Measurements from ENCODE around the gene PPP2R2C.

The PPP2R2C gene

DNA sequence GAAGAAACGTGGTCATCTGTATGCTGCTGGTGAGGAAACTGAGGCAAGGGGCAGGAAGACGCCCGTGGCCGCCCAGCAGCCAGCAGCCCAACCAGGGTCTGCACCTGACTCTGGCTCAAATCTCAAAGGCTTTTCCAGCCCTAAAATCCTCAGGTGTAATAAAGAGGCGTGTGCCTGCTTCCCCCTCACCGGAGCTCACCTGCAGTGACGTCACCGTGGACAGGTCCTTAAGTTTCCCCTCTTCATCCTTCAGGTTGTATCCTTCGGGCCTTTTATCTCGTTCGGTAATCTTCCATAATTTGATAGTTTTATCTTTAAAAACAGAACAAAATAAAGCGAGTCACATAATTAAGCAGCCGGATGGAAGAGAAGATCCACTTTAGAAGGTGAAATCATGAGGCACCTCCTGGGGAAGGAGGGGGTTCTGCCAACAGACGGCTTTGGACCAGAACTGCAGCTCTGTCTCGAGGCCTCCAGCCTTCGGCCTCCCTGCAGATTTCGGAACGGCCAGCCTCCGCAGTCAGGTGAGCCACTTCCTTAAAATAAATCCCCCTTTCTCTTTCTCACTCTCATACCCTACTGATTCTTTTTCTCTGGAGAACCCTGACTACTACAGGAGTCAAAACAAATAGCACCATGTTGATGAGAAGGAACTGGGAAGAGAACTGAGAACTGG lies 96.7 kb downstream of the PPP2R2C start:
- DNase-seq = no peak

DNA sequence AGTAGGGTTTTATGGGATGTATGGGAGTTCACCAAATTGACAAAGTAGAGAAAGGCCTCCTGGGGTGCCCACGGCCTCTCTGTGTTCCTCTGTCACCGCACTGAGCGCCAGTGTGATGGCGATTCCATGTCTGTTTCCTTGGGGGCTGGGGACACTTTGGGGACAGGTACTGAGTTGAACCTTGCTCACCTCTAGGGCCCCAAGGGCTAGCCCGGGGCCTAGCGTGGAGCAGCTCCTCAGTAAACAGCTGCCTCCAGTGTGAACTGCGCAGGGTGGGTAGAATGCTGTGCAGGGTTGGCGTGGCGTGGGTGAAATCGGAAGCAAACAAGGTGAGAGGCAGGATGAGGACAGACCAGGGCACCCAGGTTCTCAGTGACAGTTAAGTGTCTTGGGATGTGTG lies 97.8 kb downstream of the PPP2R2C start:
- DNase-seq = no peak

DNA sequence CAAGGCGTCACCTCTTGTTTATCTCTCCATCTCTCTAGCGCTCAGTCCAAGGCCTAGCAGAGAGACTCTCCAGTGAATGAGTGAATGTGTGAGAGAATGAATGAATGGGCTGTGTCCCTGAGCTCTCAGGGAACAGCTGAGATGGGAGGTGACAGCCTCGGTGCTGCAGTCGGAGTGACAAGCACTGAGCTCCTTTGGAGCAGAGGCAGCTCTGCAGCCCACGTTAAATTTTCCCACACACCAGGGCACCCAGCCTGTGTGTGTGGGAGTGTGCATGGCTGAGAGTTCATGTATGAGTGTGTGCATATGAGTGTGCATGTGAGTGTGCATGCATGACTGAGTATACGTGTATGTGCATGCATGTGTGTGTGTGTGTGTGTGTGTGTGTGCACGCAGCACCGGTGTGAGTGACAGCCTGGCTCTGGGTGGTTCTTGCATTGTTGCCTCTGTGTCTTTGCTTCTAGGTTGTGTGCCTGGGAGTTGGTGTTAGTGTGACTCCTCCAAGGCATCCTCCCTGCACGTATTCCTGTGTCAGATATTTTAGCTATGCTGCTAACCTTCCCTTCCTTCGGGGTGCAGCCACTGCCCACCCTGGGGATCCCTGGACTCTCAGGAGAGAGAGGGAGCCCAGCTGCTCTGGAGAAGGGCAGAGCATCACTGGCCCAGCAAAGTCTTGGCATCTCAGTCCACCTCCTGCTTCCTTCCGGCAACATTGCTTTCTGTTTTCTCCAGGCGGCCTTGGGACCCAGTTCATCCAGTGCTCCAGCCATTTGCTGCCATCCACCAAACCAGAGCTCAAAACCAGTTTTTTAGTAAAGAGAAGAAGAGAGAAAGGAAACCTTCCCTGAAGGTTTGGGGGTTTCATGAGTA lies 98.6 kb downstream of the PPP2R2C start:
- no peak for DNase-seq

DNA sequence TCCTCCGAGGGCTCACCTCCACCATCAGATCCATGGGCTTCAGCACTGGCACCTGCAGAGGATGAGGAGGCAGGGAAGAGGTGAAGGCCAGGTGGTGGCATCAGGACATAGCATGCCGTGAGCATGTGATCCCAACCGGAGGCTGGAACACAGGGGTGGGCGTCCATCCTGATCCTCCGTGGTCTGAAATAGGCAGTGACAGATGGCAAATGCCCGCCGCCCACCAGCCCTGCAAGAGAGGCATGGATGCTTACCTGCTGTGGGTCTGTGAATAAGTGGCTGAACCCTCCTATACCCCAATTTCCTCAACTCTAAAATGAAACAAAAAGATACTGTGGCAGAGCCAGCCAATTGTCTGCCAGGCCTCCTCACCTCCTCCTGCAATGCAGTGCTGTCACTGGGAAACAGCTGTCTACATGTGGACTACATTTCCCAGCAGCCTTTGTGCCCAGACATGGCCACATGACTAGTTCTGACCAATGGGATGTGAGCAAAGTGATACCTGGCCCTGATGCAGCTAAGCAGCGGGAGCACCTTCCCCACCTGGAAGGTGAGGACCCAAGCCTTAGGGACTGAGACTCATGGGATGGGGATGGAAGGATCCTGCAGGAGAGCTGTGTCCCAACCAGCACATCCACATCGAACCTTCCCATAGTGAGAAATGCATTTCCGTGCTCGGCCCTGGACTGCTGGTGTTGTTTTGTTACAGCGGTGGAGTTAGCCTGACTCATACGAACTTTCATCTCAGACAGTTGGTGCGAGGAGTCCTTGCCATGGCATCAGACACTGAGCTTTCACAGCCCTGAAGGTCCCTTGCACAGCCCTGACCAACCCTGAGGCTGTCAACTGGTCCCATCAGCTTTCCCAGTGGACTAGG lies 99.5 kb downstream of the PPP2R2C start:
- DNase-seq = no peak

DNA sequence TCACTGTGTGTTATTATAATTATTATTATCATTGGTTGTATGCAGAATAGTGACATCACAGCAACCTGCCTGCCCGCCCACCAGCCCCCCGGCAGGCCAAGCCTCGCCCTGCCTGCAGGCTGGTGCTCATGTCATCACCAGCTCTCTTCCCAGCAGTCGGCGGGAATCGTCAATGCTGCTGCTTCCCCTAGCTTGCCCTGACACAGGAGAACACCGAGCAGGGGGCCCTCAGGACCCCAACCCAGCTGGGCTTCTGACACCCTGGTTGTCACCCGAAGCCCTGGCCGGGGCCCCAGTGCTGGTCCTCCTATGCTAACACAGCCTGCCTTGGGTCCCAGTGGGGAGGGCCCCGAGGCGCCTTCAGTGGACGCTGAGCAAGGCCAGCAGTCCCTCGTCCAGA lies 100.6 kb downstream of the PPP2R2C start:
- DNase-seq = no peak

DNA sequence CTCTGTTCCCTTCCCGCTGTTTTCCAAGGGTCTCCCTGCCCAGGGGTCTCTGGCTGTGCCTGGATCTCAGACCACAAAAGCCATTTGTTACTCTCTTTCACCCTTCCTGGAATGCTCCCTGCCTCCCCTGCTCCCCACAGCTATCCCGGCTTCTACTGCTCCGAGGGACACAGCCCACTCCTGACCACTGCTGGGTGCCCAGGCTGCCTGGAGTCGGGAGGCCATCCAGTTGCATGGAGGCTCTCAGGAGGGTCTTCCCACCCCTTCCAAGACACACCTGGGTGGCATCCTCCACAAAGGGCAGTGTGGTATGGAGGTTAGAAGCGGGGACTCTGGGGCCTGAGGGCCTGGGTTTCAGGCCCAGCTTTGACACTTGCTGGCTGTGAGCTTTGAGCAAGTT lies 101.1 kb downstream of the PPP2R2C start:
- no peak for DNase-seq

DNA sequence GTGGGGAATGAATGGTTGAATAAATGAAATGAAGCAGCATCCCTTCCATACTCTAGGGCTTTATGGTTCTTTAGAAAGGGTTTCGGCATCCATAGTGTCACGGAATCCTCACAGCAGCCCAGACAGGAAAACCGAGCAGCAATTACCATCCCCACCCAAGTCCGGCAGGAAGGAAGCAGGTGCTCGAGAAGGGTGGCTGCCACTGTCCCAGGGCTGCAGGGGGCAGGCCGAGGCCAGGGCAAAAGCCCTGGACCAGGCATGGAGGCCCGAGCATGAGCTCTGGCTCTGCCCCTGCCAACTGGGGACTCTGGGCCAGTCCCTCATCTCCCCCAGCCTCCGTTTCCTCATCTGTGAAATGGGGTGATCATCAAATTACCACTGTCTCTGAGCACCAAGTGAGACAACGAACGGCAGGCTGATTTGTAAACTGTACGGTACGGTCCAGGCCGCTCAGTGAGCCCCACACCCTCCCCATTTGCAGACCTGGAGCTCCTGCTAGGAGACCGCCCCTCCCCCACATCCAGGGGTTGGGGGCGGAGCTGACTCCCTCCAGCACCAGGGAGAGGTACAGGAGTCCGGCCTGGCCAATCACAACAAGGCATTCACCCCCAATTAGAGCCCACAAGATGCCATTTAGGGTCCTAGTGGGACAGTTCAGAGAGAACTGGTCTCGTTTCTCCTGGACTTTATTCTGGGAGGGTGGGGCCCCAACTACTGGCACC lies 102.3 kb downstream of the PPP2R2C start:
- DNase-seq = no peak

DNA sequence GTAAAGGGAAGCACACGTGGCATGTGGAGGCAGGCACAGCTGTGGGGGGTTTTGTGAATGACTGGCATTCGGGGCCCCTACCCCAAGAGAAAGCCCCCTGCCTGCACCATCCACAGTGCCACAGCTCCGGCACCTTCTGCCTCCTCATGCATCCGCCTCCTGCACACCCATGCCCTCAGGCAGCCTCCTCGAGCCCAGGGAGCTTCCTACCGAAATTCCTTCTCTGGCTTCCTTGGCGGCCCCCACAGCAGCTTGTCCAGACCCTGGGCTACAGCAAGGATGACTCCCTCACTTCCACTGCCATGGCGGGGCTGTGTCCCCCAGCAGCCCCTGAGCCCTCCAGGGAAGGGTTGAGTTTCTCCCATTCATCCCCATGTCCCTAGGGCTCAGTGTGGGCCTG lies 102.9 kb downstream of the PPP2R2C start:
- DNase-seq = no peak

DNA sequence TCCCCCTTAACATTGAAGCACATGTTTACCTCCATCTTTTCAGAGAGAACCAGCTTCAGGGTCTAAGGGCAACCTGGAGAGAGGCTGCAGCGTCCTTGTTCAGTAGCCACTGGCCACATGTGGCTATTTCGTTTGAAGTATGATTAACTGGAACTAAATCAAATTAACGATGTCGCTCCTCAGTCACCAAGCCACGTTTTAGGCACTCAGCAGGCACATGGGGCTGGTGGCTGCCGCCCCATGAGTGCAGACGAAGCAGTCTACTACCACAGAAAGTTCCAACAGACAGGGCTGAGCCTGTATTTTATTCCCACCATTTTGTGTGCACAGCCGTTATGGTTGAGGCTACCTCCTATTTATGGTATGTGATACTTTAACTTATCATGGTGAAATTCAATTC lies 103.4 kb downstream of the PPP2R2C start:
- DNase-seq = no peak

DNA sequence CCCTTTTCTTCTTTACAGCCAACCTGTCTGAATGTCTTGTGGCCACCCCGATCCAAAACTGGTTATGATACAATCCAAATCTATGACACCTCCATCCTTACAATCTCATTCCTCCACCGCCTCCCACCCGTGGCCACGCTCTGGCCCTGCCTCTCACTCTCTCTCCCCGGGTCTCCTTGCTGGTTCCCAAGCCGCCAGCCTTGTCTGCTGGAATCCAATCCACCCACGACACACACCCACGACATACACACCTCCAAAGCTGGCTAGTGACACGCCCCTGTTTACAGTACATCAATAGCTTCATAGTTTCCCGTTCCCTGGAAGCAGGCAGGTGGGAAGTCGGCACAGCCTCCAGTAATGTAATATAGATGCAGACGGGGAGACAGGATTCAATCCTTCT lies 103.8 kb downstream of the PPP2R2C start:
- DNase-seq = no peak

DNA sequence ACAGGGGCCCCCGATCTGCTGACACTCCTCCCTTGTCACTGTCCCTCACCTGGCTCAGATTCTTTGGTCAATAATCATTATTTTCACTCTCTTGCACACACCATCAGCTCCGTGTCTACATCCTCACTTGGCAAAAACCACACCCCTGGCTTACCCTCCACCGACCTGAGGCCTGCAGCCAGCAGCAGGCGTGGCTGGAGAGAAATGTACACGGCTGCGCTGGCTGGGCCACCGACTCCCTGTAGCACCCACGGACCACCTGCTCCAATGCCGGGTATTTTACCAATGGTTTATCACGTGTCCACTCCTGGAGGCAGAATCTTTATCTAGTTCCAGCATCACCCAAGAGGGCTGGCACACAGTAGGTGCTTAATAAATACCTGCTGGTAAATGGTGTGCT lies 104.3 kb downstream of the PPP2R2C start:
- no peak for DNase-seq

DNA sequence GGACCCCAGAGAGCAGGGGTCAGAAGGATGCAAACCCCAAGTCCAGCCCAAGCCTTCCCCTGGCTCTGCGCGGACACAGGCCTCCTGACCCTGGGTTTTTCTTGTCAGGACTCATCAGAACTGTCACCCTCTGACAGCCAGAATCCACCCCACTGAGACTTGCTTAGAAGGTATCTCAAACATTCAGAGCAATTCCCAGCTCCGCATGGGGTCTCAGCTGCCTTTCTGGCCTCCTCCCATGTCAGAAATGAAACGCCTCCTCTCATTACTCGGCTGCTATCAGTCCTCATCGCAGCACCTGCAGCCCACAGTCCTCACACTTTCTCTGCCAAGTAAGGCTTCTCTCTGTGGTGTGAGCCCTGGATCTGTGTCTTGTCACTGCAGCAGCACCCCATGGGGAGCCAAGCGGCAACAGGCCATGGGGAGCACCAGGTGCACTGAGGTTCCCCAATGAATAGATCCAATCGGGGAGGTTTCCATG lies 105.0 kb downstream of the PPP2R2C start:
- no peak for DNase-seq

DNA sequence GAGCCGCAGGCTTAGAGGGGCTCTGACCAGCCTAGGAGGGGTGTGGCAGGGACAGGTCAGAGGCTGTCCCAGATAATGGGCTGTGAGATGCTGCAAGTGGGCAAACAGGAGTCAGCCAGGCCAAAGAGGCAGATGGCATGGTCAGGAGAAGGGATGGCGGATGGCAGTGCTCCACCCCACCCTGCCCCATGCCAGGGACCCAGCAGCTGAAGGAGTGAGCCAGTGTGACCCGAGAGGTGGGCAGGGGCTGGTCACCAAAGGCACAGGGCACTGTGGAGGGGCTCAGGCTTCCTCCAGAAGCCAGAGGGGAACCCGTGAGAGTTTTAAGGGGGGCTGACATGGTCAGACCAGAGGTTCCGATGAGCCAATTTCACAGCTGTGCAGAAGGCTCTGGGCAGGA lies 105.8 kb downstream of the PPP2R2C start:
- no peak for DNase-seq

DNA sequence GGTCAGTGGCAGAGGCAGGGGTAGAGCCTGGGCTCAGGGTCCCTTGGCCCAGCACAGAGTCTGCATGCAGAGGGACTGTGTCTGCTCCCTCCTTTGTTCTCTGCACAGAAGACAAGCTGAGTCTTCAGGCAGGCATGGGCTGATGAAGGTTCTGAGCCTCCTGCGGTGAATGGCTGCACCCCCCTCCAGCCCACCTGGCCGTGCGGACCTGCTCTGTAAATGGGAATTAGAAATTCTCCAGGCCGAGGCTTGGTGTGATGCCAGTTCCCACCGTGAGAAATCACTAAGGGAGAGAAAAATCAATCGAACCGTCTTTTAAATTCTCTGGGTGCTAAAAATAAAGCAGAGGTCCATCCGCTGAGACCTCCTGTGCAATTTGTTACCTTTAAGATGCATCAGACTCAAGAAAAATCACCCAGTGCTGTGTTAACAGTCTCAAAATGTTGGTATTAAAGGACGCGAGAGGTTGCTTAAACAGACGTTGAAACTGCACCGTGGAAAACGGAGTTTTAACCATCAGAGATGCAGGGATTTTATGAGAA lies 106.8 kb downstream of the PPP2R2C start:
- no peak for DNase-seq

DNA sequence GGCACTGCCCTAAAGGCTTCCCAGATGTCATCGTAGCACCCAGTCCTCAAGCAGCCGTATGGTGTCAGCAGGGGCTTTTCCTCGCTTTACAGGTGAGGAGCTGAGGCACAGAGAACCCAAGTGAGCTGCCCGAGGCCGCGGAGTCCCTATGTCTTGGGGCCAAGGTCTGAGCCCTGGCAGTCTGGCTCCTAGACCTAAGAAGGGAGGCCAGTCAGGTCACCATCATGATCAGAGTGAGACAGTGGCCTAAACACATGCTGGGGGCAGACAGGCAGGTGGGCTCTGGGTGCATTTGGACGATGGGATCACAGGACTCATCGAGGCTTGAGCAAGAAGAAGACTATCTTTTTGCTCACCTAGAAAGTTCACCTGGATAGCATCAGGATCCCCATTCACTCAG lies 107.8 kb downstream of the PPP2R2C start:
- no peak for DNase-seq

DNA sequence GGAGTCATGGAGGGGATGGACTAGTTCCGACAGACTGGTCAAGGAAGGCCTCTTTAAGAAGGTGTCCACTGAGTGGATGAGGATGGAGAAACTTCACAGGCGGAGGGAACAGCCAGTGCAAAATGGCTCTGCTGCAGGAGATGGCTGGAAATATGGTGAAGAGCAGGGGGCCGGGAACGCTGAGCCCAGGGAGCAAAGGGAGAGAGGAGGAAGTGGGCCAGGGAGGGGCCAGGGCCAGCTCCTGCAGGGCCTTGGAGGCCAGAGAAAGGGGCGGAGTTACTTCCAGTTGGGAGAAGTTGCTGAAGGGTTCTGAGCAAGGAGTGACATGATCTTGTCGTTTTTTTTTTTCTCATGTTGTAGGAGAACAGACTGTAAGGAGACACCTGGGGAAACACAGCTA lies 108.3 kb downstream of the PPP2R2C start:
- DNase-seq = no peak

DNA sequence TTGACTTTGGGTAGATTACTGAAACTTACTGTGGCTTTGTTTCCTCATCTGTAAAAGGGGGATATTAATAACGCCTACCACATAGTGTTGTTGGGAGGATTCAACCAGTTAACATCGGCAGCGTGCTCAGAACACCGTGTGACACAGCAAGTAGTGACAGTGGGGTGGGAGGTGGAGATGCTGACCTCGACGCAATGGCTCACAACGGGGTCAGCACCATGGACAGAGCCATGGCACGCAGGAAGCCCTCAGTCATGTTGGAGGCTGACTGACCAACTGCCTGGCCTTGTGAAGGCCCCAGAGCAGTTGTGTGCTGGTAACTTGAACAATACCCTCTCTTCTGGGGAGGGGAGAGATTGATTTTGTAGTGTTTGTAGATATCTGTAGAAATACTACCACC lies 109.5 kb downstream of the PPP2R2C start:
- DNase-seq = no peak

DNA sequence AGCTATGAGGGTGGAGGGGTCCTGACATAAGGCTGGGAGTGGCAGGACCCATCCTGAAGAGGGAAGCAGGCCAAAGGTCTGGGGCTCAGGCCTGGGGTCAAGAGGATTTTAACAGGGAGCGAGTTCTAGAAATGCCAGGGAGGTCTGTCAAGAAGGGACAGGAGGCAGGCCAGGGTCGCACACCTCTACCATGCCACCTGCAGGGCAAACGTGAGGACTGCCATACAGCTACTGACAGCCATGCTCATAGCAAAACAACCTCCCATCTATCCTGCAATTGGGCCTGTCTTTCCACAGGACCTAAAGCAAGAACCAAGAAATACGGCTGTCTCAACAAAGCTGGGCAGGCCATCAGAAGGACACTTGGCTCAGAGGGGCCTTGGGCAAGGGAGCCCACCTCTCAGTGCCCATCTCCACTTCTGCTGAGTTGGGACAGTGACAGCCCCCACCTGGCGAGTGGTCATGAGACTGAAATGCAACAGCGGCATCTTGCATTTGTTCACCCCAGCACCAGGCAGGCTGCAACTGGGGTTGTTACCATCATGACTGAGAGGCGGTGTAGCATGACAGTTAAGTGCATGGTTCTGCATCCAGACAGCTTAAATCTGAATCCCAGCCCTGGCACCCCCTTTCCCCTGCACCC lies 110.0 kb downstream of the PPP2R2C start:
- DNase-seq = no peak

DNA sequence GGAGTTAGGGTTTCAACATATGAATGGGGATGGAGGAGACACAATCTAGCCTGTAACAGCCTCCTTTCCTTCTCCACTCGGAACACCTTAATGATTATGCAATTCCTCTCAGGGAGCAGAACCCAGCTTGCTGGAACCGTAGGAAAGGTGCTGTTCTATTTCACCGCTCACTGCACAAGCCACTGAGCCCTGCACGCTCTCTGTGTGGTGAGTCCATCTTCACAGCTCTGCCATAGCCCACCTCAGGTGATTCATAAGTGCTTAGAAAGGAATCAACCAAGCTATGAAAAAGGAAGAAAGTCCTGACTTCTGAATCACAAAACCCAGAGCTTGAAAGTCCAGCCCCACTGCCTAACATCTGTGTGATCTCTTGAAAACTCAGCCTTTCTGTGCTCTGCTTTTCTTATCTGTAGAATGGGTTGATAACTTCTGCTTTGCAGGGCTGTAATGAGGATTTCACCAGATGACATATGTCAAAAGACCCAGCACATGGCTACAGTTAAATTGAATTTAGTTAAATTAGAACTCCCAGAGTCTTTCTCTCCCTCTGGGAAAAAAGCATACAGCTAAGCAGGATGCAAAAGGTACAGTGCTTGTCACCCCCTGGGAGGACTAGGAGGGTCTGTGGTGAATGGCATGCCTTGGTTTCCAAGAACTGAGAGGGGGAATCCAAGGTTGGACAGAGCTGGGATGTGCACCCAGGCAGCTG lies 111.2 kb downstream of the PPP2R2C start:
- no peak for DNase-seq

DNA sequence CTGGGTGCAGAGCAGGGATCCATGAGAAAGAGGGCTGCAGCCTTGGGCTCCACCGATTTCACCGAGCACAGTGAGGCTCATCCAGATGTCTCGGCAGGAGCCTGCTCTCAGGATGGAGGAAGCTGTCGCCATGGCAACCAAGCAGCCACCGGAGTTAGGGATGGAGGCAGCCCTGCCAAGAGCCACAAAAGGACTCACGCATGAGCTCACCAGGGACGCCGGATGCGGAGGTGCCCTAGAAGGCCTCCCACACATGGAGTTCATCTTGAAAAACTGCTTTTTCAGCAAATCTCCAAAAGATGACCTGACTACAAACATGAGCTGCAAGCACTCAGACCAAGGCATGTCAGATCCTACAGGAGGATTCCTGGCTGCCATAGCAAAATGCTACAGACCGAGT lies 112.0 kb downstream of the PPP2R2C start:
- no peak for DNase-seq
